Endothelial cell of umbilical vein (primary cell): ENCODE measurements around the gene MBLAC2. TPM values are rescaled to one million over a fixed set of nuclear protein-coding genes. Genes with fewer than 3 reads are reported as not detected.

Experiments
- BruUV-seq: library from RNA; stranded (reverse); fragments of 400-500 nt; replicated peaks from 2 replicates; lab custom pipeline; 2021; lab: Mats Ljungman, UMichigan
- CTCF ChIA-PET: fragments of 300-600, 350-600 bp; sonication (Branson Sonifier 250); formaldehyde crosslinking; loops from one replicate; lab custom pipeline; 2021; ENCODE audit warnings: antibody characterized with exemption, inconsistent platforms; lab: Charles Lee
- POLR2A ChIA-PET: fragments of 300-600, 350-600 bp; sonication (Branson Sonifier 250); formaldehyde crosslinking; loops from one replicate; lab custom pipeline; 2021; ENCODE audit warnings: antibody characterized with exemption, inconsistent platforms; lab: Charles Lee
- DNase-seq: peaks from one replicate; pipeline ENCODE4 v3.0.0-alpha.2; 2011; ENCODE audit warnings: low read depth, low spot score
- FAIRE-seq: peaks from 2 replicates; lab custom pipeline; 2011; peaks lifted over from hg19 to GRCh38; lab: Jason Lieb, UNC
- H2AFZ ChIP-seq: 2 replicates; pipeline ENCODE4 v1.6.0; 2012; ENCODE audit warnings: low read depth, low read length, control low read depth, inconsistent platforms
- H3K27ac ChIP-seq: 2 replicates; pipeline ENCODE4 v1.5.1; 2011; ENCODE audit warnings: low read depth, mild to moderate bottlenecking, control low read depth, low read length, moderate library complexity; ENCODE audit not compliant: insufficient read depth
- H3K27me3 ChIP-seq, 2 experiments: 2 replicates each; pipeline versions ENCODE4 v1.6.0 to v1.6.1; 2011; ENCODE audit warnings: low read length in 2 of 2, mixed read lengths in 1 of 2; ENCODE audit not compliant: control insufficient read depth in 2 of 2, insufficient read depth in 2 of 2
- H3K36me3 ChIP-seq, 2 experiments: 2 replicates in 1 of 2; 3 replicates in 1 of 2; pipeline ENCODE4 v1.5.1; 2011; ENCODE audit warnings: low read length in 2 of 2, mild to moderate bottlenecking in 1 of 2, moderate library complexity in 1 of 2; ENCODE audit not compliant: control insufficient read depth in 2 of 2, insufficient read depth in 2 of 2; ENCODE audit errors: extremely low read depth in 1 of 2
- H3K4me1 ChIP-seq: 3 replicates; pipeline ENCODE4 v1.5.1; 2011; ENCODE audit warnings: mild to moderate bottlenecking, low read length; ENCODE audit not compliant: control insufficient read depth, insufficient read depth; ENCODE audit errors: extremely low read depth
- H3K4me2 ChIP-seq: 2 replicates; pipeline ENCODE4 v1.6.1; 2011; ENCODE audit warnings: low read length, control low read depth, mixed read lengths; ENCODE audit not compliant: insufficient read depth
- H3K4me3 ChIP-seq, 3 experiments: fragments of 200-600 bp in 1 of 3; sonication (generic), shearing (Covaris generic) in 1 of 3; replicated peaks in 1 of 3; 2 replicates each; pipeline ENCODE4 v1.5.1; 2011 to 2016; ENCODE audit warnings: control low read depth in 3 of 3, low read length in 3 of 3, mild to moderate bottlenecking in 2 of 3, inconsistent platforms in 1 of 3, low read depth in 1 of 3, moderate library complexity in 1 of 3; ENCODE audit not compliant: insufficient read depth in 1 of 3
- H3K79me2 ChIP-seq: 2 replicates; pipeline ENCODE4 v1.6.0; 2012; ENCODE audit warnings: low read length, inconsistent platforms; ENCODE audit not compliant: control insufficient read depth, insufficient read depth
- H3K9ac ChIP-seq: replicated peaks from 2 replicates; pipeline ENCODE3; 2011; ENCODE audit warnings: low read length, control low read depth; ENCODE audit not compliant: insufficient read depth; ENCODE audit errors: extremely low read depth
- H3K9me1 ChIP-seq: replicated peaks from 3 replicates; pipeline ENCODE4 v1.6.0; 2011; ENCODE audit warnings: mild to moderate bottlenecking, low read length; ENCODE audit not compliant: control insufficient read depth, insufficient read depth; ENCODE audit errors: extremely low read depth
- H3K9me3 ChIP-seq: replicated peaks from 2 replicates; pipeline ENCODE4 v1.5.1; 2012; ENCODE audit warnings: low read length, inconsistent platforms; ENCODE audit not compliant: control insufficient read depth, insufficient read depth
- H4K20me1 ChIP-seq: replicated peaks from 2 replicates; pipeline ENCODE3; 2011; ENCODE audit warnings: mild to moderate bottlenecking, low read length; ENCODE audit not compliant: control insufficient read depth, insufficient read depth; ENCODE audit errors: extremely low read depth
- EZH2 ChIP-seq: IDR thresholded peaks from 2 replicates; pipeline ENCODE4 v1.6.1; 2012; ENCODE audit warnings: borderline replicate concordance, low read depth, mild to moderate bottlenecking, moderate library complexity, low read length, inconsistent platforms; ENCODE audit not compliant: severe bottlenecking
- FOS ChIP-seq: IDR thresholded peaks from 2 replicates; pipeline ENCODE4 v1.6.1; 2011; ENCODE audit warnings: mild to moderate bottlenecking, low read length, moderate library complexity, borderline replicate concordance; ENCODE audit not compliant: insufficient read depth
- GATA2 ChIP-seq: IDR thresholded peaks from 2 replicates; pipeline ENCODE4 v1.7.0; 2011; ENCODE audit warnings: low read depth, mild to moderate bottlenecking, moderate library complexity, mixed read lengths, low read length; ENCODE audit not compliant: insufficient read length, insufficient read depth
- JUN ChIP-seq: IDR thresholded peaks from 2 replicates; pipeline ENCODE4 v1.6.1; 2011; ENCODE audit warnings: borderline replicate concordance, low read depth; ENCODE audit not compliant: insufficient read length, insufficient read depth
- MYC ChIP-seq: IDR thresholded peaks from one replicate; pipeline ENCODE4 v1.6.1; 2011; ENCODE audit warnings: mild to moderate bottlenecking, low read depth, low read length
- POLR2A ChIP-seq: IDR thresholded peaks from 2 replicates; pipeline ENCODE4 v1.6.1; 2012; ENCODE audit warnings: low read depth, mild to moderate bottlenecking, control low read depth, low read length
- POLR2AphosphoS5 ChIP-seq: IDR thresholded peaks from 2 replicates; pipeline ENCODE4 v1.6.1; 2012; ENCODE audit warnings: low read depth, mild to moderate bottlenecking, control low read depth, low read length, moderate library complexity; ENCODE audit not compliant: insufficient read depth
- dilution Hi-C: fragments of 300-500 bp; cut with MboI; formaldehyde crosslinking; loops from one replicate; pipeline ENCODE4 v1.15.0; 2019; ENCODE audit warnings: low sequenced_read_pairs; ENCODE audit not compliant: extremely low pct_ligation_motif_present
- intact Hi-C: fragments of 100-400 bp; cut with micrococcal nuclease; formaldehyde crosslinking; loops from one replicate; pipeline ENCODE4 v1.10.0; 2022
- polyA plus RNA-seq, 4 experiments: library from polyadenylated mRNA; depleted of rRNA in 3 of 4; stranded (reverse) in 3 of 4; unstranded in 1 of 4; fragments of >200 nt; gene quantifications; 2 replicates each; pipeline versions ENCODE4 v1.2.1 to v1.2.3, GENCODE V29; 2011 to 2012; ENCODE audit warnings: missing spikeins in 1 of 4
- total RNA-seq: library from RNA; stranded (reverse); gene quantifications from 2 replicates; pipeline ENCODE4 v1.2.3, GENCODE V29; 2021
- TF ChIP-seq, protein P1 (sequence below), 2 donors: IDR thresholded peaks; 1 replicate in 1 of 2; 2 replicates in 1 of 2; pipeline ENCODE4 v1.5.1; 2011; ENCODE audit warnings: low read length in 2 of 2, mild to moderate bottlenecking in 2 of 2, moderate library complexity in 2 of 2, control low read depth in 1 of 2, inconsistent platforms in 1 of 2, low read depth in 1 of 2; ENCODE audit not compliant: insufficient read depth in 1 of 2; ENCODE audit errors: extremely low read depth in 1 of 2
- TF ChIP-seq, protein P2 (sequence below): IDR thresholded peaks from 2 replicates; pipeline ENCODE4 v1.6.1; 2011; ENCODE audit not compliant: insufficient read depth, insufficient read length

The MBLAC2 gene
- total and polyA plus RNA-seq, 2 donors (not counting 3 experiments of a cell fraction or from before 2014, with no cell fraction given), result 2.1 to 5.3 TPM

DNA sequence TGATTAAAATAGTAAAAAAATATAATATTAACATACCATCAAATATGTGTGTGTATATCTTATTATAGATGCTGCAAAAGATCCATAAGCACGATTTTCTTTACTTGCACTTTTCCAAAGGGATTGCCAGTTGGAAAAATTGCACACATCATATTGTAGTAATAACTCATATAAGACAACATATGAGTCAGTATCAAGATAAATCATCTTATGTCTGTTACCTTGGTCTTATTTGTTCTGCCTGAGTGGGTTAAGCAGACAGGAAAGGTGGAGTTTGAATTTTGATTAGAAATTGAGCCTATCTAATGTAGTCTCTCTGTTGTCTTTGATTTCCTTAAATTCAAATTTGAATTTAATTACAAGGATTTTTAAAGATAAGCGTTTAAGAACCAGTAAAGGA is 30.2 kb upstream of the MBLAC2 start:
- no peak overlapping the region for H3K27ac ChIP-seq
- ChIA-PET CTCF (no interaction called here), POLR2A (no interaction called here)
- H3K4me1 ChIP-seq, result no peaks in the 10 kb centered on the region
- no peak for TF ChIP-seq POLR2A
- no peak for TF ChIP-seq EZH2
- TF ChIP-seq, protein P1, sequence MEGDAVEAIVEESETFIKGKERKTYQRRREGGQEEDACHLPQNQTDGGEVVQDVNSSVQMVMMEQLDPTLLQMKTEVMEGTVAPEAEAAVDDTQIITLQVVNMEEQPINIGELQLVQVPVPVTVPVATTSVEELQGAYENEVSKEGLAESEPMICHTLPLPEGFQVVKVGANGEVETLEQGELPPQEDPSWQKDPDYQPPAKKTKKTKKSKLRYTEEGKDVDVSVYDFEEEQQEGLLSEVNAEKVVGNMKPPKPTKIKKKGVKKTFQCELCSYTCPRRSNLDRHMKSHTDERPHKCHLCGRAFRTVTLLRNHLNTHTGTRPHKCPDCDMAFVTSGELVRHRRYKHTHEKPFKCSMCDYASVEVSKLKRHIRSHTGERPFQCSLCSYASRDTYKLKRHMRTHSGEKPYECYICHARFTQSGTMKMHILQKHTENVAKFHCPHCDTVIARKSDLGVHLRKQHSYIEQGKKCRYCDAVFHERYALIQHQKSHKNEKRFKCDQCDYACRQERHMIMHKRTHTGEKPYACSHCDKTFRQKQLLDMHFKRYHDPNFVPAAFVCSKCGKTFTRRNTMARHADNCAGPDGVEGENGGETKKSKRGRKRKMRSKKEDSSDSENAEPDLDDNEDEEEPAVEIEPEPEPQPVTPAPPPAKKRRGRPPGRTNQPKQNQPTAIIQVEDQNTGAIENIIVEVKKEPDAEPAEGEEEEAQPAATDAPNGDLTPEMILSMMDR (IDR thresholded peaks at IDR 0.05; ENCODE audit: extremely low read depth in 1 of 2, insufficient read depth in 1 of 2, low read depth in 1 of 2, low read length in 2 of 2), result no peak
- no peak for TF ChIP-seq FOS
- TF ChIP-seq POLR2AphosphoS5, result no peak
- no peak for TF ChIP-seq JUN
- TF ChIP-seq, protein P2, sequence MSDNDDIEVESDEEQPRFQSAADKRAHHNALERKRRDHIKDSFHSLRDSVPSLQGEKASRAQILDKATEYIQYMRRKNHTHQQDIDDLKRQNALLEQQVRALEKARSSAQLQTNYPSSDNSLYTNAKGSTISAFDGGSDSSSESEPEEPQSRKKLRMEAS, result no peak
- TF ChIP-seq MYC, result no peak
- no peak for TF ChIP-seq GATA2
- H3K9me3 ChIP-seq, result no peaks in the 10 kb centered on the region
- intact Hi-C loops (no loop called here), dilution Hi-C loops (no loop called here)
- H3K79me2 ChIP-seq, result no peaks in the 10 kb centered on the region
- no TSS peak for BruUV-seq
- H4K20me1 ChIP-seq, result no peaks in the 10 kb centered on the region
- H2AFZ ChIP-seq, result no peak overlapping the region
- H3K9me1 ChIP-seq, result no peaks in the 10 kb centered on the region
- FAIRE-seq (no peak), DNase-seq (peak; percentile 23)
- H3K9ac ChIP-seq, result no peak overlapping the region
- no peaks in the 10 kb centered on the region for H3K36me3 ChIP-seq
- no peak overlapping the region for H3K4me3 ChIP-seq
- H3K27me3 ChIP-seq, result no peaks in the 10 kb centered on the region
- no peak overlapping the region for H3K4me2 ChIP-seq
